ENCODE measurements around the gene SETD6.

GRCh38 chr16:58503166-58503862 is 12.0 kb upstream of the SETD6 start:
- TF ChIP-seq POLR2AphosphoS5 (IDR thresholded peaks at IDR 0.05; ENCODE audit: borderline replicate concordance, low read depth, low read length) (no peak), EZH2 (IDR thresholded peaks at IDR 0.05) (no peak), FOXP2 (optimal IDR thresholded peaks at IDR 0.05; ENCODE audit: control extremely low read depth, extremely low read length, insufficient read depth) (no peak)
